Vagina (tissue), 2 donors: ENCODE data around the gene NCDN. TPM values are rescaled to one million over a fixed set of nuclear protein-coding genes. Genes with fewer than 3 reads are reported as not detected.
A peak's percentile ranks its signal among the peaks of the same experiment; 100 is the strongest.

Experiments used
- DNase-seq, 2 donors: peaks; one replicate each; pipeline ENCODE4 v3.0.0-alpha.2; 2017; ENCODE audit errors: extremely low spot score in 2 of 2
- H3K27ac ChIP-seq: fragments of 200-600 bp; sonication (generic); one replicate; pipeline ENCODE4 v1.5.1; 2019
- H3K27me3 ChIP-seq: fragments of 200-600 bp; sonication (generic); one replicate; pipeline ENCODE4 v1.5.1; 2019
- H3K36me3 ChIP-seq, 2 donors: fragments of 200-600 bp; sonication (generic); one replicate each; pipeline ENCODE4 v1.5.1; 2017 to 2019
- H3K4me1 ChIP-seq: fragments of 200-600 bp; sonication (generic); one replicate; pipeline ENCODE4 v1.5.1; 2019
- H3K4me3 ChIP-seq, 2 donors: fragments of 200-600 bp; sonication (generic); 1 replicate in 1 of 2; 2 replicates in 1 of 2; pipeline ENCODE4 v1.5.1; 2016 to 2019
- H3K9me3 ChIP-seq: fragments of 200-600 bp; sonication (generic); one replicate; pipeline ENCODE4 v1.5.1; 2019
- CTCF ChIP-seq, 3 experiments: fragments of 450-650 bp in 2 of 3; fragments of 200-600 bp in 1 of 3; sonication (generic) in 1 of 3; IDR thresholded peaks; one replicate each; pipeline ENCODE4 v1.5.1; 2017 to 2019; ENCODE audit warnings: antibody characterized with exemption in 3 of 3, mild to moderate bottlenecking in 2 of 3, moderate library complexity in 2 of 3
- POLR2A ChIP-seq, 2 donors: fragments of 450-650 bp; IDR thresholded peaks; one replicate each; pipeline ENCODE4 v1.6.1; 2017; ENCODE audit warnings: antibody characterized with exemption in 2 of 2, mild to moderate bottlenecking in 2 of 2, moderate library complexity in 2 of 2
- POLR2AphosphoS5 ChIP-seq, 2 donors: sonication (generic); formaldehyde crosslinking; IDR thresholded peaks; one replicate each; pipeline ENCODE4 v1.9.0; 2017; ENCODE audit warnings: antibody characterized with exemption in 2 of 2, mild to moderate bottlenecking in 2 of 2, low read depth in 1 of 2; ENCODE audit not compliant: insufficient read depth in 1 of 2
- intact Hi-C: fragments of 100-400 bp; cut with DNase I; formaldehyde crosslinking; loops from one replicate; pipeline ENCODE4 v1.15.1; 2023
- total RNA-seq: library from RNA; depleted of rRNA; stranded (reverse); fragments of >200 nt; gene quantifications from one replicate; pipeline ENCODE4 v1.2.3, GENCODE V29; 2016

NCDN gene
- total RNA-seq, 1 donor from 2014 or later: 24.8 TPM

DNA sequence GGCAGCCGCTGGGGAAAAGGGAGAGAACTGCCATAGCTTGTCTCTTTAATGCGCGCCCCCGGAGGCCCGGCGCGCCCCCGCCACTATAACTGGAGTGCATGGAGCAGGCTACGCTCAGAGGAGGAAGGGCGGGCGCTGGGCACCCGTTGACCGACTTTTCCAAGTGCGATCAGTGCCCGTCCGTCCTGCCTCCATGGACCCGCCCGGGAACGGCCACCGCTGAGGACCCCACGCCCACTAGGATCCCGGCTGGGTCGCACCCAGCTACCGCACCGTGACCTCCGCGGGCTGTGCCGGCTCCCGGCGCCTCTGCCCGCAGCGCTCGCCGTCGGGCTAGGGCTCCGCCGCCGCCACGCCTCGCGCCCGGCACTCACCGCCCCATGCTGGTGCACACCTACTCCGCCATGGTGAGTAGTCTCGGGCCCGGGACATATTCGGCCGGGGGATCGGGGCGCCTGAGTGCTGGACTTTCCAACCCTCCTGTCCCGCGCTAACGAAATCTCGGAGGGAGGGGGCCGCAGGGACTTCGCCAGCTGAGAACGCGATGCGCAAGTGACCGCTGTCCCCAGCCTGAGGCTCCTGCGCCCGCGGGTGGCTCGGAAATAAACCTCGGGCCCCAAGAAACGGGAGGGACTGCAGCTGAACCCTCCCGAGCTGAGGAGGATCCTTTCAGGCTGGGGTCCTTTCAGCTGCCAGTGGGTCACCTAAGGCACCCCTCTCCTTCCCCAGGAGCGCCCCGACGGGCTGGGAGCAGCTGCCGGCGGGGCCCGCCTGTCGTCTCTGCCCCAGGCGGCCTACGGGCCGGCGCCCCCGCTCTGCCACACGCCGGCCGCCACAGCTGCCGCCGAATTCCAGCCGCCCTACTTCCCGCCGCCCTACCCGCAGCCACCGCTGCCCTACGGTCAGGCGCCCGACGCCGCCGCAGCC lies 15.9 kb downstream of the NCDN start, which contains the start of gene TFAP2E:
TFAP2E (plus strand) TSS at position 117 of the 927 bp plus-strand sequence; CDS start at position 381, 264 bp downstream.
- H3K27me3 ChIP-seq: no peaks in the 10 kb centered on the region
- H3K36me3 ChIP-seq: no peaks in the 10 kb centered on the region
- H3K27ac ChIP-seq: no peak within 1 kb of the TSS
- H3K9me3 ChIP-seq: no peaks in the 10 kb centered on the region
- peak within 1 kb of the TSS; percentile 40 to 46 for H3K4me3 ChIP-seq
- TF ChIP-seq POLR2A (IDR thresholded peaks at IDR 0.05): no peak
- TF ChIP-seq CTCF (IDR thresholded peaks at IDR 0.05): no peak
- TF ChIP-seq POLR2AphosphoS5 (IDR thresholded peaks at IDR 0.05; ENCODE audit: insufficient read depth in 1 of 2, low read depth in 1 of 2): no peak
- DNase-seq: no peak
- H3K4me1 ChIP-seq: peaks cover 28% of the 10 kb centered on the region
- intact Hi-C loops: loop anchor here (5.0 kb wide), 1 partner anchor 504 kb away; no protein-coding TSS in a partner anchor

GRCh38 chr1:35574125-35574654 lies 16.6 kb downstream of the NCDN start:
- Histone ChIP-seq H3K4me1 (peaks cover 28% of the 10 kb centered on the region), H3K4me3 (peak overlapping the region in 1 of 2 donors; percentile 40), H3K27ac (no peak overlapping the region), H3K36me3 (no peaks in the 10 kb centered on the region), H3K9me3 (no peaks in the 10 kb centered on the region), H3K27me3 (no peaks in the 10 kb centered on the region)
- no peak for DNase-seq
- TF ChIP-seq CTCF (IDR thresholded peaks at IDR 0.05) (no peak), POLR2AphosphoS5 (IDR thresholded peaks at IDR 0.05; ENCODE audit: insufficient read depth in 1 of 2, low read depth in 1 of 2) (no peak), POLR2A (IDR thresholded peaks at IDR 0.05) (no peak)
- intact Hi-C loops: loop anchor here (5.0 kb wide), 1 partner anchor 503 kb away; no protein-coding TSS in a partner anchor

DNA sequence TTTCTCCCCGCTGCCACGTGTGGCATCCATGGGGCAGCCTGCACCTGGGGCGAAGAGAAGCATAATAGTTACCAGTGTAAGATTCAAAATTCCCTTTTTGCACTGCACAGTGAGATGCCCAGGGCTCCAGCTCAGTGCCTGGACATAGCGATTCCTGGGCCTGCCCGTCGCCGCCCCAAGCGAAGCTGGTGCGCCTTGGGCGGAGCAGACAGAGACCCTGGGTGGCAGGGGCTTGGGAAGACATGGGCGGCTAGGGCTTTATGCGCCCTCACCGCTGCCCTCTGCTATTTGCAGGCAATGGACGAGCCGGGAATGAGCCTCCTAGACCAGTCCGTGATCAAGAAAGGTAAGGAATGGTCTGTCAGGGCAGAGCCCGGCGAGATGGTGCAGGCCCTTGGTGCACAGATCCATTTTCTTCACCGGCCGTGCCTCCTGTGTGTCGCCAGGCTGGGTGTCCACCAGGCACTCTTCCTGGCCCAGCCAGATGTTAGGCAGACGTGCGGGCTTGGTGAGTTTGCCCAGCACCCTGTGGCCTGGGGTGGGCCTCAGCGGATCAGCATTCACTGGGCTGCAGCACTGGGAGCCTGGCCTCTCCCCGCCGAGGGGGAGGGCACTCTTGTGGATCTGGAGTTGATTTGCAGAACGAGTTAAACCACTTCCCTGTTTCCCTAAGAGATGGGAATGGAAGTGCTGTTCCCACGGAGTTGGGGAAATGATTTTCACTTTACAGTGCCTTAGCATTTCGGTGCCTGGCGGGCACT lies 17.2 kb downstream of the NCDN start:
- Histone ChIP-seq H3K4me3 (no peak overlapping the region), H3K27me3 (no peaks in the 10 kb centered on the region), H3K36me3 (no peaks in the 10 kb centered on the region), H3K9me3 (no peaks in the 10 kb centered on the region), H3K27ac (no peak overlapping the region), H3K4me1 (peaks cover 28% of the 10 kb centered on the region)
- DNase-seq: no peak
- intact Hi-C loops: loop anchor here (5.0 kb wide), 1 partner anchor 502 kb away; no protein-coding TSS in a partner anchor
- no peak for TF ChIP-seq POLR2A (IDR thresholded peaks at IDR 0.05)
- TF ChIP-seq CTCF (IDR thresholded peaks at IDR 0.05): no peak
- TF ChIP-seq POLR2AphosphoS5 (IDR thresholded peaks at IDR 0.05; ENCODE audit: insufficient read depth in 1 of 2, low read depth in 1 of 2): no peak

DNA sequence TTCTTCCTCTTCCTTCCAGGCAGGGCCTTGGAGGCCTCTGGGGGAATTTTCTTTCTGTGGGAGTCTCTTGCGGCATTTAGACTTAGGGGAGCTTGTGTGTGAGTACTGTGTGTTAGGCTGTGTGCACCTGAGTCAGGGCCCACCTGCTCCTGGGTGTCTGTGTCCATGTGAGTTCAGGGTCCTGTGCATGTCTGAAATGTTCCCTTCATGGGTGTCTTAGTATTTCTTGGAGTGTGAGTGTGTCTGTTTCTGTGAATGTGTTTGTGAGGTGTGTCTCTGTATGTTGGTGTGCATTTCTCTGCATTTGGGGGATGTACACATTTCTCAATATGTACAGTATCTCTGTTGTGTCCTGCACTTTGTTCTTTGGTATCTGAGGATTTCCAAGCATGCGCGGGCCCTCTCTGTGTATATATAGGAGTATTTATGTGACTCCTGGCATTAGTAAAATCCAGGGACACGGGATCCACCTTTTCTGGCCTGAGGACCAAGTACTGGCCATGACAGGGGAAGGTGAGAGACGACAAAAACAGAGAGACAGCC lies 17.9 kb downstream of the NCDN start:
- Histone ChIP-seq H3K27ac (no peak overlapping the region), H3K36me3 (no peaks in the 10 kb centered on the region), H3K4me3 (no peak overlapping the region), H3K27me3 (no peaks in the 10 kb centered on the region), H3K4me1 (peaks cover 28% of the 10 kb centered on the region), H3K9me3 (no peaks in the 10 kb centered on the region)
- intact Hi-C loops: no loop called here
- no peak for TF ChIP-seq POLR2AphosphoS5 (IDR thresholded peaks at IDR 0.05; ENCODE audit: insufficient read depth in 1 of 2, low read depth in 1 of 2)
- no peak for TF ChIP-seq CTCF (IDR thresholded peaks at IDR 0.05)
- TF ChIP-seq POLR2A (IDR thresholded peaks at IDR 0.05): no peak
- no peak for DNase-seq
